Measurements from ENCODE around the gene FKRP.
A peak's percentile ranks its signal among the peaks of the same experiment; 100 is the strongest.

FKRP gene

GRCh38 chr19:46782355-46783019 is 36.6 kb downstream of the FKRP start:
- Histone ChIP-seq H3K79me1 (ENCODE audit: low read depth, low read length) (peaks cover 12% of the 10 kb centered on the region), H3K4me2 (ENCODE audit: insufficient read depth, low read length, poor library complexity, severe bottlenecking) (no peak overlapping the region), H3K4me3 (ENCODE audit: low read length in 2 of 2) (no peak overlapping the region), H3K4me1 (ENCODE audit: control insufficient read depth in 2 of 2, insufficient read depth in 1 of 2, low read depth in 1 of 2, low read length in 2 of 2) (peaks cover 16 to 18% of the 10 kb centered on the region in 2 donors), H3K18ac (ENCODE audit: low read length) (peak overlapping the region; percentile 23), H3K4ac (ENCODE audit: low read length) (no peak overlapping the region), H2AK5ac (ENCODE audit: low read depth, low read length) (no peak overlapping the region), H3K23ac (ENCODE audit: low read depth, low read length, poor library complexity) (no peak overlapping the region), H4K8ac (ENCODE audit: low read depth, low read length) (no peak overlapping the region), H3K27ac (replicated peaks; ENCODE audit: low read length) (no peak overlapping the region), H3K9ac (ENCODE audit: low read depth, low read length, poor library complexity) (peak overlapping the region; percentile 22), H3K27me3 (ENCODE audit: control insufficient read depth in 3 of 3, insufficient read depth in 3 of 3, low read depth in 1 of 3, low read length in 3 of 3) (no peaks in the 10 kb centered on the region), H2BK12ac (ENCODE audit: low read length) (no peak overlapping the region), H2AFZ (ENCODE audit: low read length) (no peak overlapping the region), H2BK5ac (ENCODE audit: low read length) (no peak overlapping the region), H2BK120ac (ENCODE audit: low read depth, low read length) (no peak overlapping the region), H3K9me3 (replicated peaks in 1 of 2; ENCODE audit: control insufficient read depth in 2 of 2, insufficient read depth in 1 of 2, low read depth in 1 of 2, low read length in 2 of 2) (no peaks in the 10 kb centered on the region), H4K91ac (ENCODE audit: low read depth, low read length, poor library complexity) (no peak overlapping the region), H3K36me3 (replicated peaks in 1 of 2; ENCODE audit: control insufficient read depth in 2 of 2, insufficient read depth in 2 of 2, low read length in 2 of 2) (peaks cover 33 to 76% of the 10 kb centered on the region in 2 donors), H3K14ac (ENCODE audit: low read length) (no peak overlapping the region), H2BK15ac (ENCODE audit: low read length) (no peak overlapping the region)
- DNase-seq (ENCODE audit: low spot score), result no peak
- no CpG with 5 or more reads among the region's 7 CpGs for WGBS, 2 donors (ENCODE audit: extremely low coverage in 2 of 2, insufficient read length in 2 of 2, insufficient replicate concordance in 1 of 2)

DNA sequence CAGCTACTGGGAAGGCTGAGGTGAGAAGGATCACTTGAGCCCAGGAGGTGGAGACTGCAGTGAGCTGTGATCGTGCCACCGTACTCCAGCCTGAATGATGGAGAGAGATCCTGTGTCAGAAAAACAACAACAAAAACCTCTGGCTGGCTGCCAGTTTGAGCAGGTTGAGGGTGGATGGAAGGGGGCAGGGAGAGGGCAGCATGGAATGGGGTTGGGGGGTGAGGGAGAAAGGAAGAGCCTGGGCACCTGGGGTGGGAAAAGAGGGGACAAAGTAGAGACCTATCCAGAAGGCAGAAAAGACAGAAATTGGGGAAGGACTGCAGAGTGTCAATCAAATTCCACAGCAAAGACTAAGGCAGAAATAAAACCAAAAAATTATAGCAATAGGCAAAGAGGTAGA is 37.8 kb downstream of the FKRP start:
- Histone ChIP-seq H4K91ac (ENCODE audit: low read depth, low read length, poor library complexity) (no peak overlapping the region), H2BK12ac (ENCODE audit: low read length) (no peak overlapping the region), H4K8ac (ENCODE audit: low read depth, low read length) (no peak overlapping the region), H3K36me3 (replicated peaks in 1 of 2; ENCODE audit: control insufficient read depth in 2 of 2, insufficient read depth in 2 of 2, low read length in 2 of 2) (peaks cover 23 to 64% of the 10 kb centered on the region in 2 donors), H3K27ac (replicated peaks; ENCODE audit: low read length) (no peak overlapping the region), H3K23ac (ENCODE audit: low read depth, low read length, poor library complexity) (no peak overlapping the region), H3K4ac (ENCODE audit: low read length) (no peak overlapping the region), H3K79me1 (ENCODE audit: low read depth, low read length) (peaks cover 13% of the 10 kb centered on the region), H3K9me3 (replicated peaks in 1 of 2; ENCODE audit: control insufficient read depth in 2 of 2, insufficient read depth in 1 of 2, low read depth in 1 of 2, low read length in 2 of 2) (no peaks in the 10 kb centered on the region), H3K4me1 (ENCODE audit: control insufficient read depth in 2 of 2, insufficient read depth in 1 of 2, low read depth in 1 of 2, low read length in 2 of 2) (peaks cover 16 to 18% of the 10 kb centered on the region in 2 donors), H2BK5ac (ENCODE audit: low read length) (no peak overlapping the region), H3K4me2 (ENCODE audit: insufficient read depth, low read length, poor library complexity, severe bottlenecking) (no peak overlapping the region), H3K9ac (ENCODE audit: low read depth, low read length, poor library complexity) (peak overlapping the region; percentile 47), H2AFZ (ENCODE audit: low read length) (no peak overlapping the region), H2AK5ac (ENCODE audit: low read depth, low read length) (no peak overlapping the region), H2BK120ac (ENCODE audit: low read depth, low read length) (no peak overlapping the region), H2BK15ac (ENCODE audit: low read length) (no peak overlapping the region), H3K27me3 (ENCODE audit: control insufficient read depth in 3 of 3, insufficient read depth in 3 of 3, low read depth in 1 of 3, low read length in 3 of 3) (no peaks in the 10 kb centered on the region), H3K14ac (ENCODE audit: low read length) (no peak overlapping the region), H3K4me3 (ENCODE audit: low read length in 2 of 2) (peak overlapping the region in 1 of 2 donors; percentile 51), H3K18ac (ENCODE audit: low read length) (no peak overlapping the region)
- WGBS, 2 donors (ENCODE audit: extremely low coverage in 2 of 2, insufficient read length in 2 of 2, insufficient replicate concordance in 1 of 2), result no CpG with 5 or more reads among the region's 2 CpGs
- DNase-seq (ENCODE audit: low spot score), result no peak

DNA sequence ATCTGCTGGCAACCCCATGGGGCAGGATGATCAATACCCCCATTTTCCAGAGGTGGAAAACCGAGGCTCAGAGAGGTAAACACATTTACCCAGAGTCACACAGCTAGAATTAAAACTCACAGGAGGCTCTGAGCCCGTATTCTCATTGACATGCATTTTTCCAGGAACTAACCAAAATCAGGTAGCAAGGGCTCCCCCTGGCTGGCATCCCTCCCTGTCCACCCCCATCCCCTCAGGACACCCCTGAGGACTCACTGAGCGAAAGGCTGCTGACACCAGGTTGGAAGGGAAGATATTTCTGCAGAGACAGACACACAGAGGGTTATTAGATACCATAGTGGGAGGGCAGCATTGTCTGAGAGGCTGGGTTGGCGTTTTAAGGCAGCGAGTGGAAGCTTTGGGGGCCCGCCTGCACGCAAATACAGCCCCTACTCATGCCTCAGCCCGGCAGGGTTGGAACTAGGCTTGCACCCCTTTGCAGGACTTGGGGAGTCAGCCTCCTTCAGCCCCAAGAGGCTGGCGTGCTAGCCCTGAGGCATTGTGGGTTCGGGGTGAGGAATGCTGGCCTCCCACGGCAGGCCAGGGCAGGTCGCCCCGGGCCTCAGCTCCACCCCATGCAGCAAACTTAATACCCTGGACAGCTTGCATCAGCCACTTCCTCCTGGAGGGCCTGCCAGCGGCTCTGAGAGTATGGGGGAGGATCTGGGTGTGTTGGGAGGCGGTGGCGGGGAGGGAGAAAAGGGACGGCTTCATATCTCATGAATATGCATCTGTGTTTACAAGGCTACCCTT is 38.6 kb downstream of the FKRP start:
- Histone ChIP-seq H3K4me2 (ENCODE audit: insufficient read depth, low read length, poor library complexity, severe bottlenecking) (peak overlapping the region; percentile 51), H3K23ac (ENCODE audit: low read depth, low read length, poor library complexity) (peak overlapping the region; percentile 14), H3K4me1 (ENCODE audit: control insufficient read depth in 2 of 2, insufficient read depth in 1 of 2, low read depth in 1 of 2, low read length in 2 of 2) (peaks cover 16 to 18% of the 10 kb centered on the region in 2 donors), H2BK5ac (ENCODE audit: low read length) (no peak overlapping the region), H2AFZ (ENCODE audit: low read length) (peak overlapping the region; percentile 45), H3K27ac (replicated peaks; ENCODE audit: low read length) (peak overlapping the region; percentile 67), H3K4me3 (ENCODE audit: low read length in 2 of 2) (peak overlapping the region; percentile 51 to 68), H3K18ac (ENCODE audit: low read length) (peak overlapping the region; percentile 61), H2BK12ac (ENCODE audit: low read length) (peak overlapping the region; percentile 51), H4K8ac (ENCODE audit: low read depth, low read length) (no peak overlapping the region), H3K4ac (ENCODE audit: low read length) (no peak overlapping the region), H3K9me3 (replicated peaks in 1 of 2; ENCODE audit: control insufficient read depth in 2 of 2, insufficient read depth in 1 of 2, low read depth in 1 of 2, low read length in 2 of 2) (no peaks in the 10 kb centered on the region), H3K36me3 (replicated peaks in 1 of 2; ENCODE audit: control insufficient read depth in 2 of 2, insufficient read depth in 2 of 2, low read length in 2 of 2) (peaks cover 19 to 57% of the 10 kb centered on the region in 2 donors), H2BK15ac (ENCODE audit: low read length) (no peak overlapping the region), H3K14ac (ENCODE audit: low read length) (peak overlapping the region; percentile 9), H3K79me1 (ENCODE audit: low read depth, low read length) (peaks cover 11% of the 10 kb centered on the region), H3K27me3 (ENCODE audit: control insufficient read depth in 3 of 3, insufficient read depth in 3 of 3, low read depth in 1 of 3, low read length in 3 of 3) (no peaks in the 10 kb centered on the region), H2AK5ac (ENCODE audit: low read depth, low read length) (no peak overlapping the region), H3K9ac (ENCODE audit: low read depth, low read length, poor library complexity) (peak overlapping the region; percentile 46), H2BK120ac (ENCODE audit: low read depth, low read length) (no peak overlapping the region), H4K91ac (ENCODE audit: low read depth, low read length, poor library complexity) (no peak overlapping the region)
- WGBS, 2 donors (ENCODE audit: extremely low coverage in 2 of 2, insufficient read length in 2 of 2, insufficient replicate concordance in 1 of 2), result no CpG with 5 or more reads among the region's 17 CpGs
- peak; percentile 29 for DNase-seq (ENCODE audit: low spot score)
